Astrocyte (in vitro differentiated cells and primary cell): ENCODE data around the gene SLC35F1. TPM values are rescaled to one million over a fixed set of nuclear protein-coding genes. Genes with fewer than 3 reads are reported as not detected.

Source experiments
- DNase-seq: peaks from one replicate; pipeline ENCODE4 v3.0.0-alpha.2; 2010; ENCODE audit warnings: low read depth
- FAIRE-seq: peaks from 2 replicates; lab custom pipeline; 2011; peaks lifted over from hg19 to GRCh38; lab: Jason Lieb, UNC
- H2AFZ ChIP-seq: 2 replicates; pipeline ENCODE4 v1.6.0; 2012; ENCODE audit warnings: low read depth, low read length, inconsistent platforms
- H3K27ac ChIP-seq: 2 replicates; pipeline ENCODE4 v1.5.1; 2011; ENCODE audit warnings: low read depth, low read length, inconsistent platforms
- H3K27me3 ChIP-seq: 2 replicates; pipeline ENCODE4 v1.6.0; 2011; ENCODE audit warnings: low read length, inconsistent platforms; ENCODE audit not compliant: insufficient read depth
- H3K36me3 ChIP-seq: 2 replicates; pipeline ENCODE4 v1.5.1; 2011; ENCODE audit warnings: low read length, inconsistent platforms; ENCODE audit not compliant: insufficient read depth
- H3K4me1 ChIP-seq: 2 replicates; pipeline ENCODE4 v1.5.1; 2011; ENCODE audit warnings: low read length, inconsistent platforms; ENCODE audit not compliant: insufficient read depth
- H3K4me2 ChIP-seq: 2 replicates; pipeline ENCODE4 v1.6.0; 2012; ENCODE audit warnings: low read length, inconsistent platforms
- H3K4me3 ChIP-seq: 2 replicates; pipeline ENCODE4 v1.5.1; 2011; ENCODE audit warnings: low read depth, mild to moderate bottlenecking, low read length, inconsistent platforms; ENCODE audit not compliant: insufficient read depth
- H3K79me2 ChIP-seq: 2 replicates; pipeline ENCODE4 v1.6.0; 2012; ENCODE audit warnings: mild to moderate bottlenecking, low read length, inconsistent platforms; ENCODE audit not compliant: insufficient read depth
- H3K9ac ChIP-seq: 2 replicates; pipeline ENCODE4 v1.6.0; 2012; ENCODE audit warnings: mild to moderate bottlenecking, low read length, inconsistent platforms
- H3K9me3 ChIP-seq: 2 replicates; pipeline ENCODE4 v1.5.1; 2012; ENCODE audit warnings: low read depth, mild to moderate bottlenecking, low read length, inconsistent platforms; ENCODE audit not compliant: insufficient read depth
- H4K20me1 ChIP-seq: 2 replicates; pipeline ENCODE4 v1.6.0; 2012; ENCODE audit warnings: low read length, inconsistent platforms; ENCODE audit not compliant: insufficient read depth
- H3K27ac Mint-ChIP-seq: one replicate; pipeline ENCODE4 v1.8.0; 2021; ENCODE audit warnings: mild to moderate bottlenecking, mixed read lengths; ENCODE audit not compliant: unreplicated experiment
- H3K27me3 Mint-ChIP-seq: one replicate; pipeline ENCODE4 v1.8.0; 2021; ENCODE audit warnings: low read depth, mixed read lengths; ENCODE audit not compliant: unreplicated experiment
- H3K36me3 Mint-ChIP-seq: one replicate; pipeline ENCODE4 v1.8.0; 2021; ENCODE audit warnings: low read depth, mixed read lengths; ENCODE audit not compliant: unreplicated experiment
- H3K4me1 Mint-ChIP-seq: one replicate; pipeline ENCODE4 v1.8.0; 2021; ENCODE audit warnings: low read depth, mixed read lengths; ENCODE audit not compliant: unreplicated experiment
- H3K4me3 Mint-ChIP-seq: one replicate; pipeline ENCODE4 v1.8.0; 2021; ENCODE audit warnings: mild to moderate bottlenecking, moderate library complexity, mixed read lengths; ENCODE audit not compliant: unreplicated experiment
- H3K9me3 Mint-ChIP-seq: one replicate; pipeline ENCODE4 v1.8.0; 2021; ENCODE audit warnings: mild to moderate bottlenecking, mixed read lengths; ENCODE audit not compliant: unreplicated experiment
- CTCF ChIP-seq: IDR thresholded peaks from 2 replicates; pipeline ENCODE4 v1.5.1; 2011; ENCODE audit warnings: low read depth, mild to moderate bottlenecking, inconsistent platforms, low read length, moderate library complexity; ENCODE audit not compliant: insufficient read depth
- EZH2 ChIP-seq: IDR thresholded peaks from 2 replicates; pipeline ENCODE4 v1.6.1; 2012; ENCODE audit warnings: mild to moderate bottlenecking, low read length, inconsistent platforms; ENCODE audit not compliant: insufficient read depth
- total RNA-seq: library from RNA; stranded (reverse); gene quantifications from 2 replicates; pipeline ENCODE4 v1.2.1, GENCODE V29; 2021

The SLC35F1 gene
- total RNA-seq, 1 donor from 2014 or later, result 1.0 TPM

GRCh38 chr6:118288355-118289124, 381.5 kb downstream of the SLC35F1 start:
- Histone ChIP-seq H4K20me1 (no peaks in the 10 kb centered on the region), H3K9me3 (no peaks in the 10 kb centered on the region), H3K9ac (no peak overlapping the region), H2AFZ (no peak overlapping the region), H3K4me3 (no peak overlapping the region), H3K4me2 (no peak overlapping the region), H3K27me3 (no peaks in the 10 kb centered on the region), H3K79me2 (no peaks in the 10 kb centered on the region), H3K4me1 (no peaks in the 10 kb centered on the region), H3K36me3 (no peaks in the 10 kb centered on the region), H3K27ac (no peak overlapping the region)
- Mint-ChIP-seq H3K4me3 (no peak overlapping the region), H3K27me3 (peaks cover 1% of the 10 kb centered on the region), H3K9me3 (peaks cover 3% of the 10 kb centered on the region), H3K4me1 (peaks cover 2% of the 10 kb centered on the region), H3K36me3 (no peaks in the 10 kb centered on the region), H3K27ac (no peak overlapping the region)
- DNase-seq (peak; percentile 21), FAIRE-seq (no peak)
- no peak for TF ChIP-seq EZH2
- no peak for TF ChIP-seq CTCF

- no peak overlapping the region for H3K9ac ChIP-seq
- H3K4me1 ChIP-seq, result no peaks in the 10 kb centered on the region
- Mint-ChIP-seq H3K36me3 (no peaks in the 10 kb centered on the region), H3K27ac (no peak overlapping the region), H3K27me3 (no peaks in the 10 kb centered on the region), H3K9me3 (peaks cover 3% of the 10 kb centered on the region), H3K4me1 (peaks cover 2% of the 10 kb centered on the region), H3K4me3 (no peak overlapping the region)
- H3K79me2 ChIP-seq, result no peaks in the 10 kb centered on the region
- no peak overlapping the region for H3K27ac ChIP-seq
- H4K20me1 ChIP-seq, result no peaks in the 10 kb centered on the region
- no peak overlapping the region for H3K4me3 ChIP-seq
- H2AFZ ChIP-seq, result no peak overlapping the region
- DNase-seq, result no peak
- no peaks in the 10 kb centered on the region for H3K27me3 ChIP-seq
- H3K9me3 ChIP-seq, result no peaks in the 10 kb centered on the region
- TF ChIP-seq EZH2, result no peak
- TF ChIP-seq CTCF, result no peak
- no peaks in the 10 kb centered on the region for H3K36me3 ChIP-seq
- no peak for FAIRE-seq
- H3K4me2 ChIP-seq, result no peak overlapping the region
These were observed 385.5 kb downstream of the SLC35F1 start for GRCh38 chr6:118292558-118292957.

- TF ChIP-seq EZH2, result no peak
- no peak for TF ChIP-seq CTCF
- H3K4me3 Mint-ChIP-seq, result no peak overlapping the region
- H3K27ac Mint-ChIP-seq, result no peak overlapping the region
- Histone ChIP-seq H2AFZ (no peak overlapping the region), H3K9ac (no peak overlapping the region), H3K79me2 (no peaks in the 10 kb centered on the region), H3K4me2 (no peak overlapping the region), H3K4me1 (no peaks in the 10 kb centered on the region), H3K27ac (no peak overlapping the region), H3K9me3 (no peaks in the 10 kb centered on the region), H3K27me3 (no peaks in the 10 kb centered on the region), H3K36me3 (no peaks in the 10 kb centered on the region), H3K4me3 (no peak overlapping the region), H4K20me1 (no peaks in the 10 kb centered on the region)
- no peak for DNase-seq
- H3K27me3 Mint-ChIP-seq, result no peaks in the 10 kb centered on the region
- no peaks in the 10 kb centered on the region for H3K9me3 Mint-ChIP-seq
- no peak for FAIRE-seq
- no peaks in the 10 kb centered on the region for H3K36me3 Mint-ChIP-seq
- peaks cover 3% of the 10 kb centered on the region for H3K4me1 Mint-ChIP-seq
These were observed 387.8 kb downstream of the SLC35F1 start for GRCh38 chr6:118294906-118295305.
